GM21737 (cell line): ENCODE data around the gene MTA3.

Experiments
- ATAC-seq: cut with Tn5 transposase; IDR thresholded peaks from one replicate; pipeline ENCODE4 v1.9.1; 2021; ENCODE audit warnings: mild to moderate bottlenecking, moderate library complexity; ENCODE audit not compliant: unreplicated experiment

The MTA3 gene

GRCh38 chr2:42757981-42758740, 189.7 kb downstream of the MTA3 start:
- ATAC-seq = no peak

- no peak for ATAC-seq
Measured at GRCh38 chr2:42758751-42759150, 190.3 kb downstream of the MTA3 start.

GRCh38 chr2:42761554-42761953, 193.1 kb downstream of the MTA3 start:
- no peak for ATAC-seq

- ATAC-seq = no peak
Measured at GRCh38 chr2:42762155-42762554, 193.7 kb downstream of the MTA3 start.

GRCh38 chr2:42762823-42763804, 194.7 kb downstream of the MTA3 start:
- ATAC-seq = no peak

DNA sequence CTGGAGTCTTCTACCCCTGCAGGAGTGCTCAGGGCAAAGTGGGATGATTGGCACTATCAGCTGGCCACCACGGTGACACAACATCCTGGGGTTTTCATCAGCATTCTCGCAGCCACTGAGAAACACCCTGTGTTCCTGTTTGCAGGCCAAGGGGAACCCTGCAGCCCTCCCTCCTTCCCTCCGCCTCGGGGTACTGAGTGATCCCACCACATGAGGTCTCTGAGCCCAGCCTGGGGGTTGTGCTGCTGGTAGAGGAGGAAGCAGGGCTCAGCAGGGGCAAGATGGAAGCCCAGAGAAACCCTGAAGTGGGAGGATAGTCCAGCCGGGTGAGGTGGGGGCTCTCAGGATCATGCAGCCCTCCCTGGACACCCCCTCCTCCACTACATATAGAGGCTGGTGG, 195.7 kb downstream of the MTA3 start, which contains the start of gene OXER1:
TSS of gene OXER1 (minus strand) at position 40 of the 400 bp plus-strand sequence. CDS start 73 bp downstream, outside the sequence.
- no peak for ATAC-seq

GRCh38 chr2:42764901-42765300, 196.5 kb downstream of the MTA3 start:
- no peak for ATAC-seq

- ATAC-seq = no peak
Measured at GRCh38 chr2:42765686-42766085, 197.3 kb downstream of the MTA3 start.

DNA sequence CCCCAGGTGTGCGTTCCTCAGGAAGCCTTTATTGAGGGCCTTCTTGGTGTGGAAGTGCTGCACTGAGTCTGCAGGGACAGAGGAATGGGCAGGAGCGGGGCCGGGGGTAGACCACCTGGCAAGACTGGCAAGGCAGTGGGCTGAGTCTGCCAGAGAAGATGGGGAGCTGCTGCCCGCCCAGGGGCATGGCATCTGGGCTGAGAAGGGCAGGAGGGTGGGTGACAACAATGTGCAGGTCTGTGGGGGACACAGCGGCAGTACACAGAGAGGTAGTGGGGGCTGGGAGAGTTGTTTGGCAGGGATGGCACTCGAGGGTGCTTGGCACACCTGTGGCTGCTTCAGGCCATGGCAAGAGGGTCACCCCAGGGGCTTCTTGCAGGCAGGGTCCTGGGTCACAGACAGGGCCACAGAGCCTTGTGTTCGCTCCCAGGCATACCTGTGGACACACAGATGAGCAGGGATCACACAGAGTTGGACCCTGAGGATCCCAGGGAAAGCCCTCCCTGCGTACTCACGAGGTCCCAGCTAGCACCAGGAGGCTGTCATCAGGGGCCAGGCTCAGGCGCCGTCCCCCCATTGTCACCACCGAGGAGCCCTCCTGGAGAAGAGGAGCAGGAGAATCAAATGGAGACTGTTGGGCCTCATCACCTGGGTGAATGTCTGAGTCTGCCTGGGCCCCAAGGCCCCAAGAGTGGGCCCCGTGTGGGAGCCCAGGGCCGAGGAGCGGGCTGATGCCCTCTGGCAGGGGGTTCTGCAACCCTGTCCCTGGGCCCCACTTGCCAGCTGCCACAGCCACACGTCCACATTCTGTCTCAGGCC, 198.9 kb downstream of the MTA3 start:
- ATAC-seq = no peak

- ATAC-seq = no peak
Measured at GRCh38 chr2:42767899-42768705, 199.7 kb downstream of the MTA3 start.

- no peak for ATAC-seq
Measured at GRCh38 chr2:42768706-42769256, 200.3 kb downstream of the MTA3 start.

DNA sequence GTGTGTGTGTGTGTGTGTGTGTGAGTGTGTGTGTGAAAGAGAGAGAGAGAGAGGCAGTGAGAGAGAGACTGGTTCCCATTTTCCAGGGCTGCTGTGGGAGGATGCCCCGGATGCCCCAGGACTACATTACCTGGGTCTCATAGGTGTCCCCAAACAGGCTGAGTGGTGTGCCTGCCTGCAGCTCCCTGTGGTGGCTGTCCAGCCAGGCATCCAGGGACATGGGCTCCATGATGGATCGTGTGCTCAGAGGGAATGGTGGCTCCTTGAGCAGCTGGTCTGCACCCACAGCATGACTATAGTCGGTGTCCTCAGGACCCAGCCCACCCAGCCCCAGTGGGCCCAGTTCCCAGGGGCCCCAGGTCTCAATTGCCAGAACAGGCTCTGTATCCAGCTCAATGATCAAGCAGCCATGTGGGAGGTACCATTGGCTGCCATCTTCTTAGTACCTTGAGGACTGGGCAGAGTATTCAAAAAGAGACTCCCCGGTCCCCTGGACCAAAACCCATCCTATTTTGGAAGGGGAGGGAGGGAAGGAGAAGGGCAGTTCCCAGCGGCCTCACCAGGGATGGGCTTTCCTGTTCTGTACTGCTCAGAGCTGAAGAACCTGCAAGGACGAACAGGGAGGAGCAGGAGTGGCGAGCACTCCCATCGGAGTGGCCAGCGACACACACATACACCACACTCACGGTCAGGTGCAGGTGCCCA, 201.3 kb downstream of the MTA3 start:
- no peak for ATAC-seq

GRCh38 chr2:42770288-42771131, 202.1 kb downstream of the MTA3 start:
- ATAC-seq = peak; percentile 68

DNA sequence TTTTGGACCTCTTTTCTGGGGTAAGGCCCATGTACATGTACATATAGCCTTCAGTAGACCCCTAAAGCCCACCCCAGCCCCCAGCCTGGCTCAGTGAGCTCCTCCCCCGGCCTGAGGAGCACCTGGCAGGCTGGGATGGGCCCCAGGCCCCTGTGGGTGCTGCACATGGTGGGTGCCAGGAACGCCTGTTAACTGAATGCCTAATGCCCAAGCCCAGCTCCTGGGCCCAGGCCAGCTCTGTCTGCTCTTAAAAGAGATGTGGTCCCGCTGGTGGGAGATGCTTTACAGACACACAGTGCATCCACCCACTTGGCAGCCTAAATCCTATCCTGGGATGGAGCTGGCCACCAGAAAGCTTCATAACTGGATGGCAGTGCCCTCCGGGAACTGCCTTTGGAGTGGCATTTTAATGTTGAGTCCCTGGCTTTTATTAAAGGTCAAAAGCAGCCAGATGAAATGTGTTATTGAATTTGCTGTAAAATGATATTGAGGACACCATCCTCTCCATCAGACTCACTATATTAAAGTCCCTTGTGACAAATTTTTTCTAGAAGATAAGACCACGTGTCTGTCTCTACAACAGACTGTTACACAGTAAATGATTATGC, 203.2 kb downstream of the MTA3 start:
- ATAC-seq = no peak

DNA sequence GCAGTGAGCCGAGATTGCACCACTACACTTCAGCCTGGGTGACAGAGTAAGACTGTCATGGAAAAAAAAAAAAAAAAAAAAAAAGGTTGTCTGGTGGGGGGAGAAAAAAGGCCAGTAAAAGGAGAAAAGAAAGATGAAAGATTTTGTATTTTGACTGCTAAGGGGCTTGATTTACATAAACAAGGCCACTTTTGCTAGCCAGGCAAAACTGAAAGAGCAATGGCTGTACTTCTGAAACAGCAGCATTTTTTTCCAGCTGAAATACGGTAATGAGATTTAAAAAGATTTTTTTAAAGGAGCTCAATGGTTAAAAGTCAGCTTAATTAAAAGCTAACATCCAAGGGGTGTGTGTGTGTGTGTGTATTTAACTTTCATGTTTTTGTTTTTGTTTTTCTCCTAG, 206.8 kb downstream of the MTA3 start:
- no peak for ATAC-seq

GRCh38 chr2:42775810-42776209, 207.4 kb downstream of the MTA3 start:
- no peak for ATAC-seq

DNA sequence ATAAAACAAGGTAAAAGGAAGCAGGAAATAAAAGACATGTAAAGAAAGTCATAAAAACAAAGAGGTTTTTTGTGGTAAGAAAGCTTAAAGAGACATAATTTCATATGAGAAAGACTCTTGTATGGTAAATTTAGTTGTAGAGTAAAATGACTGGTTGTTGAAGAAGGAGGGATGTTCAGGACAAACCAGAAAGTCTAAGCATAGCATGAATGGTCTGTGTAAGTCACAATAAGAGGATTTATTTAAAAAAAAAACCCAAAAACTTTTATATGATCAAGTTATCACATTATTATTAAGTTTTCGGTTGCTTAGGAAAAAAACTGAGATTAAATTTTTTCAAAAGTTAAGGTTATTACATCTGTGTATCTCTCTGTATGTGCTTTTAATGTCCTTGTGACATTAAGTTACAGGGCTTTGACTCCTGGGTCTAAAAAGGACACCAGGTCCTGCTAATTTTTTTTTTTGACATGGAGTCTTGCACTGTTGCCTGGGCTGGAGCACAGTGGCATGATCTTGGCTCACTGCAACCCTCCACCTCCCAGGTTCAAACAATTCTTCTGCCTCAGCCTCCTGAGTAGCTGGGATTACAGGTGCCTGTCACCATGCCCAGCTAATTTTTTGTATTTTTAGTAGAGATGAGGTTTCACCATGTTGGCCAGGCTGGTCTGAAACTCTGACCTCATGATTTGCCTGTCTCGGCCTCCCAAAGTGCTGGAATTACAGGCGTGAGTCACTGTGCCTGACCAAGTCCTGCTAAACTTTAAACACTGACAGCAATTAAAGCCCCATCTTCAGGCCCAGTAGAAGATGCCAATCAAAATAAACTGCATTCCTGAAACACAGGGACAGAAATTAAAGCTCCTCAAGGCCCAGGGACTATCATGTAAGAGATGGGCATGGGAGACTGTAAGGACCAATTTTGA, 209.7 kb downstream of the MTA3 start:
- ATAC-seq = no peak
